Endothelial cell of umbilical vein (primary cell): Measurements from ENCODE around the gene PPFIBP2. TPM values are rescaled to one million over a fixed set of nuclear protein-coding genes. Genes with fewer than 3 reads are reported as not detected.

Source experiments
- BruUV-seq: library from RNA; stranded (reverse); fragments of 400-500 nt; replicated peaks from 2 replicates; lab custom pipeline; 2021; lab: Mats Ljungman, UMichigan
- CTCF ChIA-PET: fragments of 300-600, 350-600 bp; sonication (Branson Sonifier 250); formaldehyde crosslinking; loops from one replicate; lab custom pipeline; 2021; ENCODE audit warnings: antibody characterized with exemption, inconsistent platforms; lab: Charles Lee
- POLR2A ChIA-PET: fragments of 300-600, 350-600 bp; sonication (Branson Sonifier 250); formaldehyde crosslinking; loops from one replicate; lab custom pipeline; 2021; ENCODE audit warnings: antibody characterized with exemption, inconsistent platforms; lab: Charles Lee
- DNase-seq: peaks from one replicate; pipeline ENCODE4 v3.0.0-alpha.2; 2011; ENCODE audit warnings: low read depth, low spot score
- FAIRE-seq: peaks from 2 replicates; lab custom pipeline; 2011; peaks lifted over from hg19 to GRCh38; lab: Jason Lieb, UNC
- H2AFZ ChIP-seq: 2 replicates; pipeline ENCODE4 v1.6.0; 2012; ENCODE audit warnings: low read depth, low read length, control low read depth, inconsistent platforms
- H3K27ac ChIP-seq: 2 replicates; pipeline ENCODE4 v1.5.1; 2011; ENCODE audit warnings: low read depth, mild to moderate bottlenecking, control low read depth, low read length, moderate library complexity; ENCODE audit not compliant: insufficient read depth
- H3K27me3 ChIP-seq, 2 experiments: 2 replicates each; pipeline versions ENCODE4 v1.6.0 to v1.6.1; 2011; ENCODE audit warnings: low read length in 2 of 2, mixed read lengths in 1 of 2; ENCODE audit not compliant: control insufficient read depth in 2 of 2, insufficient read depth in 2 of 2
- H3K36me3 ChIP-seq, 2 experiments: 2 replicates in 1 of 2; 3 replicates in 1 of 2; pipeline ENCODE4 v1.5.1; 2011; ENCODE audit warnings: low read length in 2 of 2, mild to moderate bottlenecking in 1 of 2, moderate library complexity in 1 of 2; ENCODE audit not compliant: control insufficient read depth in 2 of 2, insufficient read depth in 2 of 2; ENCODE audit errors: extremely low read depth in 1 of 2
- H3K4me1 ChIP-seq: 3 replicates; pipeline ENCODE4 v1.5.1; 2011; ENCODE audit warnings: mild to moderate bottlenecking, low read length; ENCODE audit not compliant: control insufficient read depth, insufficient read depth; ENCODE audit errors: extremely low read depth
- H3K4me2 ChIP-seq: 2 replicates; pipeline ENCODE4 v1.6.1; 2011; ENCODE audit warnings: low read length, control low read depth, mixed read lengths; ENCODE audit not compliant: insufficient read depth
- H3K4me3 ChIP-seq, 3 experiments: fragments of 200-600 bp in 1 of 3; sonication (generic), shearing (Covaris generic) in 1 of 3; replicated peaks in 1 of 3; 2 replicates each; pipeline ENCODE4 v1.5.1; 2011 to 2016; ENCODE audit warnings: control low read depth in 3 of 3, low read length in 3 of 3, mild to moderate bottlenecking in 2 of 3, inconsistent platforms in 1 of 3, low read depth in 1 of 3, moderate library complexity in 1 of 3; ENCODE audit not compliant: insufficient read depth in 1 of 3
- H3K79me2 ChIP-seq: 2 replicates; pipeline ENCODE4 v1.6.0; 2012; ENCODE audit warnings: low read length, inconsistent platforms; ENCODE audit not compliant: control insufficient read depth, insufficient read depth
- H3K9ac ChIP-seq: replicated peaks from 2 replicates; pipeline ENCODE3; 2011; ENCODE audit warnings: low read length, control low read depth; ENCODE audit not compliant: insufficient read depth; ENCODE audit errors: extremely low read depth
- H3K9me1 ChIP-seq: replicated peaks from 3 replicates; pipeline ENCODE4 v1.6.0; 2011; ENCODE audit warnings: mild to moderate bottlenecking, low read length; ENCODE audit not compliant: control insufficient read depth, insufficient read depth; ENCODE audit errors: extremely low read depth
- H3K9me3 ChIP-seq: replicated peaks from 2 replicates; pipeline ENCODE4 v1.5.1; 2012; ENCODE audit warnings: low read length, inconsistent platforms; ENCODE audit not compliant: control insufficient read depth, insufficient read depth
- H4K20me1 ChIP-seq: replicated peaks from 2 replicates; pipeline ENCODE3; 2011; ENCODE audit warnings: mild to moderate bottlenecking, low read length; ENCODE audit not compliant: control insufficient read depth, insufficient read depth; ENCODE audit errors: extremely low read depth
- CTCF ChIP-seq, 2 donors: IDR thresholded peaks; 1 replicate in 1 of 2; 2 replicates in 1 of 2; pipeline ENCODE4 v1.5.1; 2011; ENCODE audit warnings: low read length in 2 of 2, mild to moderate bottlenecking in 2 of 2, moderate library complexity in 2 of 2, control low read depth in 1 of 2, inconsistent platforms in 1 of 2, low read depth in 1 of 2; ENCODE audit not compliant: insufficient read depth in 1 of 2; ENCODE audit errors: extremely low read depth in 1 of 2
- EZH2 ChIP-seq: IDR thresholded peaks from 2 replicates; pipeline ENCODE4 v1.6.1; 2012; ENCODE audit warnings: borderline replicate concordance, low read depth, mild to moderate bottlenecking, moderate library complexity, low read length, inconsistent platforms; ENCODE audit not compliant: severe bottlenecking
- FOS ChIP-seq: IDR thresholded peaks from 2 replicates; pipeline ENCODE4 v1.6.1; 2011; ENCODE audit warnings: mild to moderate bottlenecking, low read length, moderate library complexity, borderline replicate concordance; ENCODE audit not compliant: insufficient read depth
- GATA2 ChIP-seq: IDR thresholded peaks from 2 replicates; pipeline ENCODE4 v1.7.0; 2011; ENCODE audit warnings: low read depth, mild to moderate bottlenecking, moderate library complexity, mixed read lengths, low read length; ENCODE audit not compliant: insufficient read length, insufficient read depth
- JUN ChIP-seq: IDR thresholded peaks from 2 replicates; pipeline ENCODE4 v1.6.1; 2011; ENCODE audit warnings: borderline replicate concordance, low read depth; ENCODE audit not compliant: insufficient read length, insufficient read depth
- MAX ChIP-seq: IDR thresholded peaks from 2 replicates; pipeline ENCODE4 v1.6.1; 2011; ENCODE audit not compliant: insufficient read depth, insufficient read length
- MYC ChIP-seq: IDR thresholded peaks from one replicate; pipeline ENCODE4 v1.6.1; 2011; ENCODE audit warnings: mild to moderate bottlenecking, low read depth, low read length
- POLR2A ChIP-seq: IDR thresholded peaks from 2 replicates; pipeline ENCODE4 v1.6.1; 2012; ENCODE audit warnings: low read depth, mild to moderate bottlenecking, control low read depth, low read length
- POLR2AphosphoS5 ChIP-seq: IDR thresholded peaks from 2 replicates; pipeline ENCODE4 v1.6.1; 2012; ENCODE audit warnings: low read depth, mild to moderate bottlenecking, control low read depth, low read length, moderate library complexity; ENCODE audit not compliant: insufficient read depth
- dilution Hi-C: fragments of 300-500 bp; cut with MboI; formaldehyde crosslinking; loops from one replicate; pipeline ENCODE4 v1.15.0; 2019; ENCODE audit warnings: low sequenced_read_pairs; ENCODE audit not compliant: extremely low pct_ligation_motif_present
- intact Hi-C: fragments of 100-400 bp; cut with micrococcal nuclease; formaldehyde crosslinking; loops from one replicate; pipeline ENCODE4 v1.10.0; 2022
- polyA plus RNA-seq, 4 experiments: library from polyadenylated mRNA; depleted of rRNA in 3 of 4; stranded (reverse) in 3 of 4; unstranded in 1 of 4; fragments of >200 nt; gene quantifications; 2 replicates each; pipeline versions ENCODE4 v1.2.1 to v1.2.3, GENCODE V29; 2011 to 2012; ENCODE audit warnings: missing spikeins in 1 of 4
- total RNA-seq: library from RNA; stranded (reverse); gene quantifications from 2 replicates; pipeline ENCODE4 v1.2.3, GENCODE V29; 2021

PPFIBP2 gene
- total and polyA plus RNA-seq, 2 donors (not counting 3 experiments of a cell fraction or from before 2014, with no cell fraction given): 1.3 to 4.0 TPM

GRCh38 chr11:7664867-7665266, 151.1 kb downstream of the PPFIBP2 start:
- DNase-seq (no peak), FAIRE-seq (no peak)
- intact Hi-C loops (loop anchor here (1.0 kb wide), 5 partner anchors 94 to 567 kb away; partner anchors contain the start of gene PPFIBP2), dilution Hi-C loops (no loop called here)
- no TSS peak for BruUV-seq
- Histone ChIP-seq H3K79me2 (no peaks in the 10 kb centered on the region), H3K4me2 (no peak overlapping the region), H2AFZ (no peak overlapping the region), H3K27ac (no peak overlapping the region), H3K4me3 (no peak overlapping the region), H3K27me3 (no peaks in the 10 kb centered on the region), H3K9me1 (no peaks in the 10 kb centered on the region), H3K9ac (no peak overlapping the region), H3K36me3 (no peaks in the 10 kb centered on the region), H3K4me1 (no peaks in the 10 kb centered on the region), H4K20me1 (no peaks in the 10 kb centered on the region), H3K9me3 (no peaks in the 10 kb centered on the region)
- TF ChIP-seq EZH2 (no peak), FOS (no peak), POLR2AphosphoS5 (no peak), CTCF (IDR thresholded peaks at IDR 0.05; ENCODE audit: extremely low read depth in 1 of 2, insufficient read depth in 1 of 2, low read depth in 1 of 2, low read length in 2 of 2) (no peak), POLR2A (no peak), MAX (no peak), MYC (no peak), JUN (no peak), GATA2 (no peak)
- POLR2A ChIA-PET: no interaction called here
- CTCF ChIA-PET: interaction anchor here (0.6 to 9.7 kb wide), 18 partner anchors 9 to 313 kb away, joined by 3 to 225 read pairs (median 6); partner anchors contain the start of genes CYB5R2, OLFML1 and PPFIBP2
